ENCODE measurements around the gene TMEM175. TPM values are rescaled to one million over a fixed set of nuclear protein-coding genes. Genes with fewer than 3 reads are reported as not detected.

The TMEM175 gene
- total RNA-seq, 2 donors from 2014 or later = 44.1 to 74.6 TPM

DNA sequence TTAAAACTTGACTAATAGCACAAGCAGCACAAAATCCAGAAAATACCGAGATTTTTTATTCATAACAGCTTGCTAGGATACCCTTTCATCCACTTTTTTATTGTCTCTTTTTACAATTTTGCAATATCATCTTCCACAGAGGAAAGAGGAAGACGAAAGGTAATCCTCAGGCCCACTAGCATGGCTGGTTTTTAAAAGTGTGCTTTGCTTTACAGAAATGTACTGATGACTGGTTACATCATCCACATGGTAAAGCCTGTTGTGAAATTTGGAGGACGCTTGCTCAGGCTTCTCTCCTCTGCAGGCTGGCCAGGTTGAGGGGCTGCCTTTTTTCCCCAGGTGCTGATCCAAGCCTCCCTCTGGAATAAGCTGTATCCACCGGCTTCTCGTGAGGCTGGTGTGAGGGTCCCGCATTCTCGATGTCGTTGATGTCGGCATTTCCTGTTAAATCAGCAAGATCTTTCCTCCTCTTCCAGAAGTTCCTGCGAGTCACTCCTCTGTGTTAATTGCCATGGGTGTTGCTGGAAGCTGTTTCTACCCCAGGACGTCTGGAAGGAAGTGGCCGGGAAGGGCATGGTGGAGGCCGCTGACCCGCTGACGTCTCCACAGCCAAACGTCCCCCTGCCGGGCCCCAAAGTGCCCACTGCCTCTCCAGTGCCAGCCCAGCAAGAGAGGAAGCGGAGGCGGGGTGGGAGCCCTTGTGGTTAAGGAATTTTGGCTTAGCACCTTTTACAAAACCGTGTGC is 46.9 kb downstream of the TMEM175 start:
- Histone ChIP-seq H3K27me3 (replicated peaks; ENCODE audit: insufficient read depth) (no peaks in the 10 kb centered on the region), H3K9me3 (no peaks in the 10 kb centered on the region), H3K4me1 (replicated peaks) (no peaks in the 10 kb centered on the region), H3K27ac (no peak overlapping the region), H3K4me3 (no peak overlapping the region), H3K36me3 (no peaks in the 10 kb centered on the region)
- no peak for TF ChIP-seq POLR2AphosphoS5 (IDR thresholded peaks at IDR 0.05)
- TF ChIP-seq, protein P1, sequence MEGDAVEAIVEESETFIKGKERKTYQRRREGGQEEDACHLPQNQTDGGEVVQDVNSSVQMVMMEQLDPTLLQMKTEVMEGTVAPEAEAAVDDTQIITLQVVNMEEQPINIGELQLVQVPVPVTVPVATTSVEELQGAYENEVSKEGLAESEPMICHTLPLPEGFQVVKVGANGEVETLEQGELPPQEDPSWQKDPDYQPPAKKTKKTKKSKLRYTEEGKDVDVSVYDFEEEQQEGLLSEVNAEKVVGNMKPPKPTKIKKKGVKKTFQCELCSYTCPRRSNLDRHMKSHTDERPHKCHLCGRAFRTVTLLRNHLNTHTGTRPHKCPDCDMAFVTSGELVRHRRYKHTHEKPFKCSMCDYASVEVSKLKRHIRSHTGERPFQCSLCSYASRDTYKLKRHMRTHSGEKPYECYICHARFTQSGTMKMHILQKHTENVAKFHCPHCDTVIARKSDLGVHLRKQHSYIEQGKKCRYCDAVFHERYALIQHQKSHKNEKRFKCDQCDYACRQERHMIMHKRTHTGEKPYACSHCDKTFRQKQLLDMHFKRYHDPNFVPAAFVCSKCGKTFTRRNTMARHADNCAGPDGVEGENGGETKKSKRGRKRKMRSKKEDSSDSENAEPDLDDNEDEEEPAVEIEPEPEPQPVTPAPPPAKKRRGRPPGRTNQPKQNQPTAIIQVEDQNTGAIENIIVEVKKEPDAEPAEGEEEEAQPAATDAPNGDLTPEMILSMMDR (IDR thresholded peaks at IDR 0.05) = no peak
- TF ChIP-seq POLR2A (IDR thresholded peaks at IDR 0.05) = no peak
- intact Hi-C loops (cut with DNase I) = no loop called here
- 56% methylated on average over 20 of the region's 20 CpGs for WGBS
- DNase-seq (ENCODE audit: low spot score) = no peak

DNA sequence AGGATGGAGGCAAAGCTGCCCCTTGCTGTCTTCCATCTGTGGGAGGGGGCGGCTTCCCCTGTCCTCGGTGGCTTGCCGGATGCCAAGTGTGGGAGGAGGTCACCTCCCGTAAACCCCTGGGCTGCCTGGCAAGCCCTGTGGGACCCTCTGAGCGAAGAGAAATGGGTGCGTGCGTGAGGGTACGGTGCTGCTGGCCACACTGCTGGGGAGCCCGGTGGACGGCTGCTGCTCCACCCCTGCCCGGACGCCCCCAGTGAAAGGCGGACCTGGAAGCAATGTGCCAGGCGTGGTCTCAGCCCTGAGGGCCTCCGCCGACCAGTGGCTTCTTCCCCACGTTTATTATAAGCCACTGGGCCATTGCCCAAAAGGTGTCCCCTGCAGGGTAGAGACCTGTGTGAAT is 50.0 kb downstream of the TMEM175 start:
- TF ChIP-seq POLR2A (IDR thresholded peaks at IDR 0.05) (no peak), POLR2AphosphoS5 (IDR thresholded peaks at IDR 0.05) (no peak)
- TF ChIP-seq, protein P1 (IDR thresholded peaks at IDR 0.05) = no peak
- WGBS = 90% methylated on average over 12 of the region's 17 CpGs
- Histone ChIP-seq H3K4me3 (no peak overlapping the region), H3K27ac (no peak overlapping the region), H3K9me3 (no peaks in the 10 kb centered on the region), H3K36me3 (no peaks in the 10 kb centered on the region), H3K4me1 (replicated peaks) (peaks cover under 1% of the 10 kb centered on the region), H3K27me3 (replicated peaks; ENCODE audit: insufficient read depth) (no peaks in the 10 kb centered on the region)
- DNase-seq (ENCODE audit: low spot score) = no peak
- intact Hi-C loops (cut with DNase I) = no loop called here

DNA sequence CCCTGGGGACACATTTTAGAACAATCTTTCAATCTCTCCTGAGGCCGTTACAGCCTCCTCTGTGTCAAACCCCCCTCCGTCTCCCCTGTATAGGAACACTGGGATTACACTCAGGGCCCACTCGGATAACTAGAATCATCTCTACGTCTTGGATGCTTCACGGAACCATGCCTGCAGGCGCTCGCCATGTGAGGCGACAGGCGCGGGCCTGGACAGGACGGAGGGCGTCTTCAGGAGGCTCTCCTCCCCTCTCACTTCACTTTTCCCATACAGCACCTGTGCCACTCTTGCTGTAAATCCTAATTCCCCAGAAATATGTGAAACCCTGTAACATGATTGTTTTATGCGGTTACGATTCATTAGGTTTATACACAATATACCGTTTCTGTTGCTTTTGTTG is 50.6 kb downstream of the TMEM175 start:
- Histone ChIP-seq H3K36me3 (no peaks in the 10 kb centered on the region), H3K9me3 (no peaks in the 10 kb centered on the region), H3K27ac (no peak overlapping the region), H3K27me3 (replicated peaks; ENCODE audit: insufficient read depth) (no peaks in the 10 kb centered on the region), H3K4me1 (replicated peaks) (peaks cover 6% of the 10 kb centered on the region), H3K4me3 (no peak overlapping the region)
- DNase-seq (ENCODE audit: low spot score) = no peak
- WGBS = 91% methylated on average over 15 of the region's 15 CpGs
- intact Hi-C loops (cut with DNase I) = no loop called here
- TF ChIP-seq POLR2A (IDR thresholded peaks at IDR 0.05) (no peak), POLR2AphosphoS5 (IDR thresholded peaks at IDR 0.05) (no peak)
- TF ChIP-seq, protein P1 (IDR thresholded peaks at IDR 0.05) = no peak

DNA sequence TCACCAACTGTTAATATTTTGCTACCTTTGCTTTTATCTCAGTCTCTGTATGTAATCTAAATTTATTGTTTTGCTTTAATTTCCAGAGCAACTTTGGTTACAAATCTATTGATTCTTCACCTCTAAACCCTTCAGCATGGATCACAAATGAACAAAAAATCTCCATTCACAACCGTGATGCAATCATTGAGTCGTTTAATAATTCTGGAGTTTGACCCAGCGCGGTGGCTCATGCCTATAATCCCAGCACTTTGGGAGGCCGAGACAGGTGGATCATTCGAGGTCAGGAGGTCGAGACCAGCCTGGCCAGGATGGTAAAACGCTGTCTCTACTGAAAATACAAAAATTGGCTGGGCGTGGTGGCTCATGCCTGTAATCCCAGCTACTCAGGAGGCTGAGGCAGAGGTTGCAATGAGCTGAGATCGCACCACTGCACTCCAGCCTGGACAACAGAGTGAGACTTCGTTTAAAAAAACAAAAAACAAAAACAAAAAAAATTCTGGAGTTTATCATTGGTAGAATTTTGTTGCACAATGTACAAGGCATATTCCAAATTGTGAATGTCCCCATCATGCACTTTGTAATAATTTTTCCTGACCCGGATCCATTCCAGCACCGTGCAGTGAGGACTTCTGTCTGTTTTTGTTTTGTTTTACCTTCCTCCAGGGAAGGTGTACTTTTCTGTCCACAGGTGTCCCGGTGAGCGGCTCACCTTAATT is 52.2 kb downstream of the TMEM175 start:
- peaks cover 9% of the 10 kb centered on the region for H3K4me1 ChIP-seq (replicated peaks)
- H3K4me3 ChIP-seq = peak overlapping the region in 1 of 2 donors; percentile 8
- TF ChIP-seq, protein P1 (IDR thresholded peaks at IDR 0.05) = no peak
- TF ChIP-seq POLR2AphosphoS5 (IDR thresholded peaks at IDR 0.05) (no peak), POLR2A (IDR thresholded peaks at IDR 0.05) (no peak)
- no peaks in the 10 kb centered on the region for H3K9me3 ChIP-seq
- H3K36me3 ChIP-seq = no peaks in the 10 kb centered on the region
- H3K27ac ChIP-seq = peak overlapping the region in 1 of 2 donors; percentile 14
- intact Hi-C loops (cut with DNase I) = no loop called here
- DNase-seq (ENCODE audit: low spot score) = no peak
- 74% methylated on average over 15 of the region's 15 CpGs for WGBS
- no peaks in the 10 kb centered on the region for H3K27me3 ChIP-seq (replicated peaks; ENCODE audit: insufficient read depth)

Data from prostate gland (tissue), 2 donors.